ENCODE data around the gene ARHGAP24. TPM values are rescaled to one million over a fixed set of nuclear protein-coding genes. Genes with fewer than 3 reads are reported as not detected.
"Not testable (repeated sequence)": the region's sequence is repeated elsewhere in the genome, so short reads cannot be mapped to it uniquely, and the experiment has no call there.

Gene ARHGAP24
- total RNA-seq, 1 donor from 2014 or later: not detected

DNA sequence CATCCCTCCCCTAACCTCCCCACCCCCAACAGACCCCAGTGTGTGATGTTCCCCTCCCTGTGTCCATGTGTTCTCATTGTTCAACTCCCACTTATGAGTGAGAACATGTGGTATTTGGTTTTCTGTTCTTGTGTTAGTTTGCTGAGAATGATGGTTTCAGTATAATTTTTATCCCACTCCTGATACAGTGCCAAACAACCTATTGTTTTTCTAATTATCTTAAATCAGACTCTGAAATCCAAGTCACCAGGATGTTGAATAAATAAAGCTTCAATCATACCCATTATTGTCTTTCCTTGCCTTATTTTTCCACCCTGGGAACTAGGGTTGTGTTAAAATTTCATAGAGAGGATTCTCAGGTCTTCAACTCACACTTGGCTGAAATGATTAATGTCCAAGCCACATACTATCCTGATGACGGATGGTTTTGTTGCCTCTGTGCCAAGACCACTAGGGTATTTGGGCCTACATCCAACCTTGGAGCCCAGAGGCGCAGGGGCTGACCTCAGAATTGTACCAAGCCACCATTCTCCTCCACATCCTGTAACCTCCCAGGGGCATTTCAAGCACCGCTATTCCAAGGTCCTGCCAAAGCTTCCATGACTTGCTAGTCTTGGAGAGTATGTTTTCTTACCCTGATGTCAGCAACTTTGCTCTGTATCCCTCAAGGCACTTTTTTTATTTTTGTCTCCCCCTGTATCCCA is 332.4 kb downstream of the ARHGAP24 start:
- intact Hi-C loops (cut with micrococcal nuclease): no loop called here

DNA sequence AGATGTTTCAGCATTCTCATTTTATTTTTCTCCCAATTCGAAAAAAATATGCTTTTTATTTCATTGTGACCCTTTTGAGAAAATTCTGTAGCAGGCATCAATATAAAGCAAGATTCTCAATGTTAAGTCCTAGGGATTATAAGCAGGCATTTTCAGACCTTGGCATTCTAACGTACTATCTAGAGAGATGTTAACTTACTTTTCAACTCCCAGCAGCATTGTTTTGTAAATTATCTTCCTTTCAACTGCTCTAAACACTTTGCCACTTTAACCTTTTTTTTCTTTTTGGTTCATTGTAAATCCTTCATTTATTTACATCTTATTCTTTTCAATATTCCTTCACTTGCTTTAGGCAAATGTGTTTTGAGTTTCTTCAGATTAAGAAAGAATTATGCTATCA is 333.2 kb downstream of the ARHGAP24 start:
- intact Hi-C loops (cut with micrococcal nuclease): no loop called here

GRCh38 chr4:85808864-85809263 is 333.9 kb downstream of the ARHGAP24 start:
- intact Hi-C loops (cut with micrococcal nuclease): no loop called here

DNA sequence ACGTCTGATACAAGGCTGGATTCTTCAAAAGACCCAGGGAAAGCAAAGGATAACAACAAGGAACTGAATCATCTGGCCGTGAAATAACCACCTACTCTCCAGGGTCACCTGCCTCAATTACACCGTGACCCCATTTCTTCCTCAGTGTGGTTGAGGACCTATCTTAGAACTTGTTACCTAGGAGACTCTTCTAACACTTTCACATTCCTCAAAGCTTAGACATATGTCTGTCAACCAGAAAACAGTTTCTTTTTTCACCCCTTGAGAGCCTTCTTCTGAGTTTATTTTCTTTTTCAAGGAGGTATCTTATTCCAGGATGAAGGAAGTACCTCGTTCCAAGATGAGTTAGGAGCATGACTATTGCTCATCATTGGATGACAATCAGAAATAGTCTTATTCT is 337.8 kb downstream of the ARHGAP24 start:
- intact Hi-C loops (cut with micrococcal nuclease): no loop called here

DNA sequence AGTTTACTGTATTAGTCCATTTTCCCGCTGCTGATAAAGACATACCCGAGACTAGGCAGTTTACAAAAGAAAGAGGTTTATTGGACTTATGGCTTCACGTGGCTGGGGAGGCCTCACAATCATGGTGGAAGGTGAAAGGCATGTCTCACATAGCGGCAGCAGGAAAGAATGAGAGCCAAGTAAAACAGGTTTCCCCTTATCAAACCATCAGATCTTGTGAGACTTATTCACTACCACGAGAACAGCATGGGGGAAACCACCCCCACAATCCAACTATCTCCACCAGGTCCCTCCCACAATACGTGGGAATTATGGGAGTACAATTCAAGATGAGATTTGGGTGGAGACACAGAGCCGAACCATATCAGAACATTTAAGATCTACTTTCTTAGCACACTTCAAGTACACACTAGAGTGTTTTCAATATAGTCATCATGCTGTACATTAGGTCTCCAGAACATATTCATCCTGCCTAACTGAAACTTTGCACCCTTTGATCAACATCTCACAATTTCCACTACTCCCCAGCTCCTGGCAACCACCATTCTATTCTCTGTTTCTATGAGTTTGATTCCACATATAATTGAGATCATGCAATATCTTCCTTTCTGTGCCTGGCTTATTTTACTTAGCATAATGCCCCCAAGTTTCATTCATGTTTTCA is 341.0 kb downstream of the ARHGAP24 start:
- intact Hi-C loops (cut with micrococcal nuclease): no loop called here

- intact Hi-C loops (cut with micrococcal nuclease): no loop called here
These were observed 343.8 kb downstream of the ARHGAP24 start for GRCh38 chr4:85818700-85819099.

DNA sequence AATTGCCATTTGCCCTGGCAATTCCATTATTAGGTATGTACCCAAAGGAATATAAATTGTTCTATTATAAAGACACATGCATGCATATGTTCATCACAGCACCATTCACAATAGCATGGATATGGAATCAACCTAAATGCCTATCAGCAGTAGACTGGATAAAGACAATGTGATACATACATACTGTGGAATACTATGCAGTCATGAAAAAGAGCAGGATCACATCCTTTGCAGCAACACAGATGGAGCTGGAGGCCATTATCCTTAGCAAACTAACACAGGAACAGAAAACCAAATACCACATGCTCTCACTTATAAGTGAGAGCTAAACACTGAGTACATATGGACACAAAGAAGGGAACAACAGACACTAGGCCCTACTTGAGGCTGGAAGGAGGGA is 345.2 kb downstream of the ARHGAP24 start:
- intact Hi-C loops (cut with micrococcal nuclease): not testable (repeated sequence)

GRCh38 chr4:85821688-85822455 is 346.9 kb downstream of the ARHGAP24 start:
- intact Hi-C loops (cut with micrococcal nuclease): no loop called here

GRCh38 chr4:85823295-85823694 is 348.3 kb downstream of the ARHGAP24 start:
- intact Hi-C loops (cut with micrococcal nuclease): no loop called here

DNA sequence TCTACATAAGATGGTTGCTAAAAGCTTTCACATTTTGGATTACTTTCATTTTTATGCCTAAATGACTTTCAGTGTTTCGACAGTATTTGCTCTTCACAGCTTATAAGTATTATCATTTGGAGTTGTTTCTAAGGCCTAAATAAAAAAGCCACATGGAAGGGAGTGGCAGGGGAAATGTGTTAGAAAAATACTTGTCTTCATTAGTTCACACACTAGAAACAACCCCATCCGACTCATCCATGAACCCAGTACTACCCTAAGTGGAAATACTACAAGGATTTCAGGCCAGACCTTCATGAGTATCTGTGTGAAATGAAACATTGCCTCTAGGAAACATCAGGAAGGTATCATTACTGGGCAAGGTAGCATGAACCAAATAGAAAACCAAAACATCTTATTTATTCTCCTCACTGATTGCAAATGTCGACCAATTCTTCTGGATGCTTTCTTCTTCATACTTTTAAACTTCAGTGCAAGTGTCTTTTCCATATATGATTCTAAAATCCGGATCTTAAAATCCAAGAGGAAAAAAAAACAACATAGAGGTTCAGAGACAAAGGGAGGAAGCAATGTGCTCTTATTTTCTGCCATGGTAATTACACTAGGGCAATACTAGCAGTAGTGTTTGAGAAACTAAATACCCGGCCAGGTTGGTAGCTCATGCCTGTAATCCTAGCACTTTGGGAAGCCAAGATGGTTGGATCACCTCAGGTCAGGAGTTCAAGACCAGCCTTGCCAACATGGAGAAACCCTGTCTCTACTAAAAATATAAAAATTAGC is 349.4 kb downstream of the ARHGAP24 start:
- intact Hi-C loops (cut with micrococcal nuclease): no loop called here

DNA sequence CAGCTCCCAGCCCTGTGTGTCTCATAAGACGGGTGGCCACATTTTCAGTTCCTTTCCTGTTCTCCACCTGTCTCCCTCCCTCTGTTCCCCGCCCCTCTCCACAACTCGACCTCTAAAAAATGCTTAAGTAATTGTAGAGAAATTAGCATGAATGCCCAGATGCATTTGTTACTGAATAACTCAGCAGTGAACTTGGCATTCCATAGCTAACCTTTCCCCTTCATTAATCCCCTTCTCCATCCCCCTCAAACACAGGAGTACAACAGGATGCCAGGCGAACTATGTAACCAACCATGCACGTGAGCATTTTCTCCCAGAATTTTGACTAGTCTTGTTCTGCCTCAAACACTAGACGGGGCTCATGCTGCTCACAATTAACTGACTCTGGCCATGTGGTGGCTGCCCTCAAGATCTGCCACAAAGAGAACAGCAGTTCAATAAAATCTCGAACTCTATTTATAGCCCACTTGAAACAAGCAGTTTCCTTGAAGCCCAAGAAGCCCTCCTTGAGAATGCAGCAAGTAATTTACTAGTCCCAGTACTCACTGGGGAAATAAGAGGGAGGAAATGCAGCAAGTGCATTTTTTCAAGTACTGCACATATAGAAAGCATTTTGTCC is 351.2 kb downstream of the ARHGAP24 start:
- intact Hi-C loops (cut with micrococcal nuclease): no loop called here

GRCh38 chr4:85828027-85828890 is 353.3 kb downstream of the ARHGAP24 start:
- intact Hi-C loops (cut with micrococcal nuclease): no loop called here

- intact Hi-C loops (cut with micrococcal nuclease): no loop called here
These were observed 354.5 kb downstream of the ARHGAP24 start for GRCh38 chr4:85829276-85830051.

- intact Hi-C loops (cut with micrococcal nuclease): no loop called here
These were observed 356.7 kb downstream of the ARHGAP24 start for GRCh38 chr4:85831647-85832046.

DNA sequence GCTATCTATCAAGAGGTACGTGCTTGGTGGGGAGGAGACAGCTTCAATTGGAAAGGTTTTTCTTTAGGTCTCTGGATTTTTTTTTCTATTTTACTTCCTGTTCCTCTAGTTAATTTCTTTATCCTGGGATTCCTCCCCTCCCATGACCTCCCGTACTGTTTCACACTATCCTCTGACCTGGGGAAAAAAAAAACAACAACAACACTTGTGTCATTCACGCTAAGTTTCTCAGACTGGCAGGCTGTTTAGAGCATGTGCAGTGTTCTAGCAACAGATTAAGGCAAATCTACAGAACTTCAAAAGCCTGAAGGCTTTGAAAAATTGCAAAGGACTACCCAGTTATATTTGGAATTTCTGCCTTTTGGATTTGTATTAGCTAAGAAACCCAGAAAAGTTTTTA is 358.4 kb downstream of the ARHGAP24 start:
- intact Hi-C loops (cut with micrococcal nuclease): no loop called here

- intact Hi-C loops (cut with micrococcal nuclease): no loop called here
These were observed 360.0 kb downstream of the ARHGAP24 start for GRCh38 chr4:85834934-85835333.

- intact Hi-C loops (cut with micrococcal nuclease): no loop called here
These were observed 361.9 kb downstream of the ARHGAP24 start for GRCh38 chr4:85836588-85837438.

DNA sequence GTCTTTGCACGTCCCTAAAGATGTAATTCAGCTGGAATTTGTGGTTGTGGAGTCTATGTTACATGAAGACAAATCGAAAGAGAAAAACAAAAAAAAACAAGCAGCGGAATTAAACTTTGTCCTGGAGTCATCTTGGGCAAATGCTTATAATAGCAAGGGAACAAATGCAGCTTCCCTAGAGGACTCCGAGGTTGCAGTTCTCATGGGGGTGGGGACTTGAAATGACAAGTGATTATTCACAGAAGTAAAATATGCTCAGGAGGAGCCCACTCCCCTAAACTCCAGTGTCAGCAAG is 362.4 kb downstream of the ARHGAP24 start:
- intact Hi-C loops (cut with micrococcal nuclease): no loop called here
